RCC 7860 (cell line): ENCODE results near the gene MUSTN1.

ENCODE experiments used
- DNase-seq: peaks from one replicate; pipeline ENCODE4 v3.0.0-alpha.2; 2015; ENCODE audit warnings: low spot score
- FAIRE-seq: peaks from 2 replicates; lab custom pipeline; 2012; peaks lifted over from hg19 to GRCh38; lab: Jason Lieb, UNC

MUSTN1 gene

GRCh38 chr3:52788890-52789745 lies 45.7 kb downstream of the MUSTN1 start:
- no peak for FAIRE-seq

GRCh38 chr3:52787672-52788625 lies 46.9 kb downstream of the MUSTN1 start:
- FAIRE-seq (no peak), DNase-seq (no peak)

More at GRCh38 chr3:52788890-52789745, 45.7 kb downstream of the MUSTN1 start:
- no peak for DNase-seq

GRCh38 chr3:52787246-52787645 lies 47.6 kb downstream of the MUSTN1 start:
- FAIRE-seq (no peak), DNase-seq (no peak)

GRCh38 chr3:52786330-52787215 lies 48.2 kb downstream of the MUSTN1 start:
- FAIRE-seq: no peak
- DNase-seq: no peak

GRCh38 chr3:52784931-52785590 lies 49.8 kb downstream of the MUSTN1 start:
- FAIRE-seq: no peak
- no peak for DNase-seq

- FAIRE-seq: no peak
- DNase-seq: no peak
These were observed 50.7 kb downstream of the MUSTN1 start for GRCh38 chr3:52784021-52784621.

GRCh38 chr3:52783211-52783555 lies 51.6 kb downstream of the MUSTN1 start:
- FAIRE-seq (no peak), DNase-seq (no peak)
